Astrocyte (in vitro differentiated cells and primary cell): ENCODE results near the gene HSD3B1. TPM values are rescaled to one million over a fixed set of nuclear protein-coding genes. Genes with fewer than 3 reads are reported as not detected.

Experiments
- DNase-seq: peaks from one replicate; pipeline ENCODE4 v3.0.0-alpha.2; 2010; ENCODE audit warnings: low read depth
- FAIRE-seq: peaks from 2 replicates; lab custom pipeline; 2011; peaks lifted over from hg19 to GRCh38; lab: Jason Lieb, UNC
- H2AFZ ChIP-seq: 2 replicates; pipeline ENCODE4 v1.6.0; 2012; ENCODE audit warnings: low read depth, low read length, inconsistent platforms
- H3K27ac ChIP-seq: 2 replicates; pipeline ENCODE4 v1.5.1; 2011; ENCODE audit warnings: low read depth, low read length, inconsistent platforms
- H3K27me3 ChIP-seq: 2 replicates; pipeline ENCODE4 v1.6.0; 2011; ENCODE audit warnings: low read length, inconsistent platforms; ENCODE audit not compliant: insufficient read depth
- H3K36me3 ChIP-seq: 2 replicates; pipeline ENCODE4 v1.5.1; 2011; ENCODE audit warnings: low read length, inconsistent platforms; ENCODE audit not compliant: insufficient read depth
- H3K4me1 ChIP-seq: 2 replicates; pipeline ENCODE4 v1.5.1; 2011; ENCODE audit warnings: low read length, inconsistent platforms; ENCODE audit not compliant: insufficient read depth
- H3K4me2 ChIP-seq: 2 replicates; pipeline ENCODE4 v1.6.0; 2012; ENCODE audit warnings: low read length, inconsistent platforms
- H3K4me3 ChIP-seq: 2 replicates; pipeline ENCODE4 v1.5.1; 2011; ENCODE audit warnings: low read depth, mild to moderate bottlenecking, low read length, inconsistent platforms; ENCODE audit not compliant: insufficient read depth
- H3K79me2 ChIP-seq: 2 replicates; pipeline ENCODE4 v1.6.0; 2012; ENCODE audit warnings: mild to moderate bottlenecking, low read length, inconsistent platforms; ENCODE audit not compliant: insufficient read depth
- H3K9ac ChIP-seq: 2 replicates; pipeline ENCODE4 v1.6.0; 2012; ENCODE audit warnings: mild to moderate bottlenecking, low read length, inconsistent platforms
- H3K9me3 ChIP-seq: 2 replicates; pipeline ENCODE4 v1.5.1; 2012; ENCODE audit warnings: low read depth, mild to moderate bottlenecking, low read length, inconsistent platforms; ENCODE audit not compliant: insufficient read depth
- H4K20me1 ChIP-seq: 2 replicates; pipeline ENCODE4 v1.6.0; 2012; ENCODE audit warnings: low read length, inconsistent platforms; ENCODE audit not compliant: insufficient read depth
- H3K27ac Mint-ChIP-seq: one replicate; pipeline ENCODE4 v1.8.0; 2021; ENCODE audit warnings: mild to moderate bottlenecking, mixed read lengths; ENCODE audit not compliant: unreplicated experiment
- H3K27me3 Mint-ChIP-seq: one replicate; pipeline ENCODE4 v1.8.0; 2021; ENCODE audit warnings: low read depth, mixed read lengths; ENCODE audit not compliant: unreplicated experiment
- H3K36me3 Mint-ChIP-seq: one replicate; pipeline ENCODE4 v1.8.0; 2021; ENCODE audit warnings: low read depth, mixed read lengths; ENCODE audit not compliant: unreplicated experiment
- H3K4me1 Mint-ChIP-seq: one replicate; pipeline ENCODE4 v1.8.0; 2021; ENCODE audit warnings: low read depth, mixed read lengths; ENCODE audit not compliant: unreplicated experiment
- H3K4me3 Mint-ChIP-seq: one replicate; pipeline ENCODE4 v1.8.0; 2021; ENCODE audit warnings: mild to moderate bottlenecking, moderate library complexity, mixed read lengths; ENCODE audit not compliant: unreplicated experiment
- H3K9me3 Mint-ChIP-seq: one replicate; pipeline ENCODE4 v1.8.0; 2021; ENCODE audit warnings: mild to moderate bottlenecking, mixed read lengths; ENCODE audit not compliant: unreplicated experiment
- EZH2 ChIP-seq: IDR thresholded peaks from 2 replicates; pipeline ENCODE4 v1.6.1; 2012; ENCODE audit warnings: mild to moderate bottlenecking, low read length, inconsistent platforms; ENCODE audit not compliant: insufficient read depth
- total RNA-seq: library from RNA; stranded (reverse); gene quantifications from 2 replicates; pipeline ENCODE4 v1.2.1, GENCODE V29; 2021
- TF ChIP-seq, protein P1 (sequence below): IDR thresholded peaks from 2 replicates; pipeline ENCODE4 v1.5.1; 2011; ENCODE audit warnings: low read depth, mild to moderate bottlenecking, inconsistent platforms, low read length, moderate library complexity; ENCODE audit not compliant: insufficient read depth

The HSD3B1 gene
- total RNA-seq, 1 donor from 2014 or later = 0.61 TPM

DNA sequence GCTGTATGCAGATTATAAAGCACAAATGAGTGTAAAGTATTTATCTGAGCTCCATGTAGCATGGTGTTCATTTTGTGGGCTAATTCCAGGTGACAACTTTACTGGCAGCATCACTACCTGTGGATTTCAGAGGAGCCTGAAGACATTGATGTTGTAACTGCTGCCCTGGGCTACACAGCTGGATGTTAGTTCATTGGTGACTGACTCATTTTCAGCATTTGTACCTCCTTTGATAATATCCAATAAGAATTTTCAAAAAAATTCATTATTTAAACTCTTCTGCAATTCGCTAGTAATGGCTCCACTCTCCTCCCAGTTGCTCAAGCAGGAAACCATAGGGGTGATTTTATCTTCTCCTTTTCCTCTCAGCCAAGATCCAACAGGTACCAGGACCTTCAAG lies 37.3 kb upstream of the HSD3B1 start:
- no peaks in the 10 kb centered on the region for H3K36me3 Mint-ChIP-seq

GRCh38 chr1:119470377-119470776 lies 36.6 kb upstream of the HSD3B1 start:
- Mint-ChIP-seq H3K27ac (no peak overlapping the region), H3K36me3 (no peaks in the 10 kb centered on the region), H3K4me1 (peaks cover 4% of the 10 kb centered on the region), H3K4me3 (no peak overlapping the region), H3K27me3 (peaks cover 35% of the 10 kb centered on the region), H3K9me3 (no peaks in the 10 kb centered on the region)
- Histone ChIP-seq H3K9ac (no peak overlapping the region), H3K4me2 (no peak overlapping the region), H3K79me2 (no peaks in the 10 kb centered on the region), H3K27ac (no peak overlapping the region), H3K9me3 (no peaks in the 10 kb centered on the region), H2AFZ (no peak overlapping the region), H3K36me3 (no peaks in the 10 kb centered on the region), H3K4me1 (no peaks in the 10 kb centered on the region), H4K20me1 (no peaks in the 10 kb centered on the region), H3K27me3 (no peaks in the 10 kb centered on the region), H3K4me3 (no peak overlapping the region)
- no peak for TF ChIP-seq EZH2
- DNase-seq (no peak), FAIRE-seq (no peak)

More for the DNA sequence above, 37.3 kb upstream of the HSD3B1 start:
- Histone ChIP-seq H3K36me3 (no peaks in the 10 kb centered on the region), H3K4me3 (no peak overlapping the region), H3K9me3 (no peaks in the 10 kb centered on the region), H4K20me1 (no peaks in the 10 kb centered on the region), H3K4me1 (no peaks in the 10 kb centered on the region), H3K27ac (no peak overlapping the region), H2AFZ (no peak overlapping the region), H3K9ac (no peak overlapping the region), H3K27me3 (no peaks in the 10 kb centered on the region), H3K79me2 (no peaks in the 10 kb centered on the region), H3K4me2 (no peak overlapping the region)
- FAIRE-seq (no peak), DNase-seq (no peak)
- H3K27ac Mint-ChIP-seq = no peak overlapping the region
- H3K4me3 Mint-ChIP-seq = no peak overlapping the region
- H3K9me3 Mint-ChIP-seq = no peaks in the 10 kb centered on the region
- TF ChIP-seq, protein P1, sequence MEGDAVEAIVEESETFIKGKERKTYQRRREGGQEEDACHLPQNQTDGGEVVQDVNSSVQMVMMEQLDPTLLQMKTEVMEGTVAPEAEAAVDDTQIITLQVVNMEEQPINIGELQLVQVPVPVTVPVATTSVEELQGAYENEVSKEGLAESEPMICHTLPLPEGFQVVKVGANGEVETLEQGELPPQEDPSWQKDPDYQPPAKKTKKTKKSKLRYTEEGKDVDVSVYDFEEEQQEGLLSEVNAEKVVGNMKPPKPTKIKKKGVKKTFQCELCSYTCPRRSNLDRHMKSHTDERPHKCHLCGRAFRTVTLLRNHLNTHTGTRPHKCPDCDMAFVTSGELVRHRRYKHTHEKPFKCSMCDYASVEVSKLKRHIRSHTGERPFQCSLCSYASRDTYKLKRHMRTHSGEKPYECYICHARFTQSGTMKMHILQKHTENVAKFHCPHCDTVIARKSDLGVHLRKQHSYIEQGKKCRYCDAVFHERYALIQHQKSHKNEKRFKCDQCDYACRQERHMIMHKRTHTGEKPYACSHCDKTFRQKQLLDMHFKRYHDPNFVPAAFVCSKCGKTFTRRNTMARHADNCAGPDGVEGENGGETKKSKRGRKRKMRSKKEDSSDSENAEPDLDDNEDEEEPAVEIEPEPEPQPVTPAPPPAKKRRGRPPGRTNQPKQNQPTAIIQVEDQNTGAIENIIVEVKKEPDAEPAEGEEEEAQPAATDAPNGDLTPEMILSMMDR = no peak
- TF ChIP-seq EZH2 = no peak
- H3K4me1 Mint-ChIP-seq = peaks cover 4% of the 10 kb centered on the region
- H3K27me3 Mint-ChIP-seq = peaks cover 31% of the 10 kb centered on the region

DNA sequence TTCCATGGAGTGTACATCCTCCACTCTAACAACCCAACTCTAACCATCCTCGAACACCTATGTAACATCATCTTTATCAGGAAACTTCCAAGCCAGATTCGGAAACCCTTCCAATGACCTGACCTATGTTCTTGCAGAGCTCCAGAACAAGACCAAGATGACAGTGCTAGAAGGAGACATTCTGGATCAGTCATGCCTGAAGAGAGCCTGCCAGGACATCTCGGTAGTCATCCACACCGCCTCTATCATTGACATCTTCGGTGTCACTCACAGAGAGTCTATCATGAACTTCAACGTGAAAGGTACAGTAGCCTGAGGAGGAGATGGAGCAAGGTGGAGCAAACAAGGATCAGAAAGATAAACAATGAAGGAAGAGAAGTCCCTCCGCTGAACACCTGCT lies 36.1 kb upstream of the HSD3B1 start:
- Histone ChIP-seq H3K9me3 (no peaks in the 10 kb centered on the region), H3K36me3 (no peaks in the 10 kb centered on the region), H3K4me1 (no peaks in the 10 kb centered on the region), H3K4me3 (no peak overlapping the region), H3K27me3 (no peaks in the 10 kb centered on the region), H3K79me2 (no peaks in the 10 kb centered on the region), H3K27ac (no peak overlapping the region), H2AFZ (no peak overlapping the region), H3K4me2 (no peak overlapping the region), H3K9ac (no peak overlapping the region), H4K20me1 (no peaks in the 10 kb centered on the region)
- no peak for TF ChIP-seq EZH2
- TF ChIP-seq, protein P1 = no peak
- no peak overlapping the region for H3K4me3 Mint-ChIP-seq
- no peak overlapping the region for H3K27ac Mint-ChIP-seq
- DNase-seq (no peak), FAIRE-seq (no peak)
- no peaks in the 10 kb centered on the region for H3K9me3 Mint-ChIP-seq
- H3K4me1 Mint-ChIP-seq = peaks cover 7% of the 10 kb centered on the region
- H3K36me3 Mint-ChIP-seq = no peaks in the 10 kb centered on the region
- peaks cover 35% of the 10 kb centered on the region for H3K27me3 Mint-ChIP-seq
